ENCODE measurements around the gene CSRP2. TPM values are rescaled to one million over a fixed set of nuclear protein-coding genes. Genes with fewer than 3 reads are reported as not detected.

CSRP2 gene
- total RNA-seq, 6 experiments from 2014 or later, result 20.7 to 32.7 (median 29.5) TPM

- Mint-ChIP-seq H3K4me3 (no peak overlapping the region), H3K27ac (no peak overlapping the region), H3K9me3 (no peaks in the 10 kb centered on the region), H3K27me3 (ENCODE audit: insufficient read depth) (no peaks in the 10 kb centered on the region), H3K4me1 (ENCODE audit: low read depth) (no peaks in the 10 kb centered on the region; the same call in 1 of the 2 replicates), H3K36me3 (ENCODE audit: low read depth) (peaks cover 21% of the 10 kb centered on the region)
- no peak for DNase-seq
- TF ChIP-seq CTCF (IDR thresholded peaks at IDR 0.05), result no peak
Measured at GRCh38 chr12:76848132-76848531, 30.7 kb downstream of the CSRP2 start.

GRCh38 chr12:76847260-76847659 is 31.6 kb downstream of the CSRP2 start:
- H3K36me3 Mint-ChIP-seq (ENCODE audit: low read depth), result peaks cover 21% of the 10 kb centered on the region
- DNase-seq, result no peak
- no peak for TF ChIP-seq CTCF (IDR thresholded peaks at IDR 0.05)
- H3K4me3 Mint-ChIP-seq, result no peak overlapping the region
- no peaks in the 10 kb centered on the region for H3K9me3 Mint-ChIP-seq
- H3K27me3 Mint-ChIP-seq (ENCODE audit: insufficient read depth), result no peaks in the 10 kb centered on the region
- peaks cover 1% of the 10 kb centered on the region for H3K4me1 Mint-ChIP-seq (ENCODE audit: low read depth)
- no peak overlapping the region for H3K27ac Mint-ChIP-seq

GRCh38 chr12:76836633-76837032 is 42.2 kb downstream of the CSRP2 start:
- no peaks in the 10 kb centered on the region for H3K27me3 Mint-ChIP-seq (ENCODE audit: insufficient read depth)
- H3K9me3 Mint-ChIP-seq, result no peaks in the 10 kb centered on the region
- DNase-seq, result no peak
- TF ChIP-seq CTCF (IDR thresholded peaks at IDR 0.05), result no peak
- H3K27ac Mint-ChIP-seq, result no peak overlapping the region
- H3K36me3 Mint-ChIP-seq (ENCODE audit: low read depth), result peaks cover 5% of the 10 kb centered on the region; the same call in 1 of the 2 replicates
- H3K4me1 Mint-ChIP-seq (ENCODE audit: low read depth), result no peaks in the 10 kb centered on the region
- H3K4me3 Mint-ChIP-seq, result no peak overlapping the region

GRCh38 chr12:76830436-76830835 is 48.4 kb downstream of the CSRP2 start:
- no peak overlapping the region for H3K27ac Mint-ChIP-seq
- no peak overlapping the region for H3K4me3 Mint-ChIP-seq
- peaks cover 19% of the 10 kb centered on the region for H3K4me1 Mint-ChIP-seq (ENCODE audit: low read depth)
- no peak for DNase-seq
- no peaks in the 10 kb centered on the region for H3K27me3 Mint-ChIP-seq (ENCODE audit: insufficient read depth)
- H3K9me3 Mint-ChIP-seq, result no peaks in the 10 kb centered on the region
- H3K36me3 Mint-ChIP-seq (ENCODE audit: low read depth), result peaks cover 10% of the 10 kb centered on the region
- no peak for TF ChIP-seq CTCF (IDR thresholded peaks at IDR 0.05)

- Mint-ChIP-seq H3K27me3 (ENCODE audit: insufficient read depth) (no peaks in the 10 kb centered on the region), H3K36me3 (ENCODE audit: low read depth) (no peaks in the 10 kb centered on the region), H3K9me3 (no peaks in the 10 kb centered on the region), H3K4me3 (no peak overlapping the region), H3K27ac (no peak overlapping the region), H3K4me1 (ENCODE audit: low read depth) (peaks cover 23% of the 10 kb centered on the region)
- peak; percentile 26 for DNase-seq
- peak; percentile 82 for TF ChIP-seq CTCF (IDR thresholded peaks at IDR 0.05)
Measured at GRCh38 chr12:76820888-76821482, 57.8 kb downstream of the CSRP2 start.

All from HFFc6 (cell line).